ENCODE measurements around the gene DERA.
"Not testable (repeated sequence)": the region's sequence is repeated elsewhere in the genome, so short reads cannot be mapped to it uniquely, and the experiment has no call there.

DERA gene

DNA sequence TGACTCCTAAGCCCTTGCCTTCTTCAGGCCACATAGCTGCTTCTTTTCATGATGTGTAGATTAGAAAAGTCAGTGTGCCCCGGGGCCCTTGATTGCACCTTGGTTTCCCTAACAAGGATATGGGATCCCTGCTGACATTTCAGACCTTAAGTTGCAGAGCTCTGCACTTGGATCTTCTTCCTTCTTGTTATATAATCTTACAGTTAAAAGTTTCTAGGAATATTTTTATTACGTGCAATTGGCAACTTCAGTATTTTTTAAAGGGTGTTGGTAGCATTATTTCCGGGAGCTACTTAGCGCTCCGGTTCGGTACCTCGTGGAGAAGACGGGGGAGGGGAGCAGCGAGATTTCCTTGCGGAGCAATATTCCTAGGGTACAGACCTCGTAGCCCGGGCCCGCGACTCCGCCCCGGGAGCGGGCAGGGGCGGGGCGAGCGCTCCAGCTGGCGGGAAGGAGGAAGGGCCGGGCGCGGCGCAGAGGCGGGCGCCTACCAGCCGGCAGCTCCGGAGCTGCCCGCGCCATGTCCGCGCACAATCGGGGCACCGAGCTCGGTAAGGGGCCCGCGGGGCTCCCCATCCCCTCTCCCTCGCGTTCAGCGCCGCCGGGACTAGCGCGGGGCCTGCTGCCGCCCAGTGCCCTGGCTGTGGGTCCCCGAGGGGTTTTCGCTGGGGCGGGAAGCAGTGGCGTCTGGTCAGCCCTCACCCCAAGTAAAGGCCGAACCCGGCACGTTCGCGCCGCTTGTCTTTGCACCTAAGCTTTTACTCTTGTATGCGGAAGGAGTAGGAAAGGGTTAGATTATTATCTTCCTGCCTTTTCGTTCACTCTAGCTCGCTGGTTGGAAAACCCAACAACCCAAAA lies at the start of gene DERA:
Gene DERA (plus strand): TSS at position 469 of the 858 bp plus-strand sequence. CDS start 52 bp downstream, at position 521.
- peak; percentile 39 for DNase-seq

DNA sequence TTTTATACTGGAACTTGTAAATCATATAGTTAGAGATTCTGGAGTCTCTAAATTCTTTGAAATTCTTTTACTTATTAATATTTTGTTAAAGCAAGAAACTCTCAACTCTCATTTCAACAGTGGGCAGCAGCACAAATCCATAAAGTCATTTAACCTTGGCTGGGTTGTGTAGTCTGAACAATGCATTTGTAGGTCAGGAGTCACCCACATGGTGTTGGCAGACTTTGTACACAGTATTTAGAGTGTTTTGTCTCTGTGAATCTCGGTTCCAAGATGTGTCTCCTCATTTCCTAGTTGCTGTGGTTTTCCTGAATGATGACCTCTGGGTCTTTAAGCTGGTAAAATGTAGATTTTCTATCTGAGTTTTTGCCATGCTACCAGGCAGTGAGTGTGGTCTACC lies 49.7 kb upstream of the DERA start:
- DNase-seq = no peak

DNA sequence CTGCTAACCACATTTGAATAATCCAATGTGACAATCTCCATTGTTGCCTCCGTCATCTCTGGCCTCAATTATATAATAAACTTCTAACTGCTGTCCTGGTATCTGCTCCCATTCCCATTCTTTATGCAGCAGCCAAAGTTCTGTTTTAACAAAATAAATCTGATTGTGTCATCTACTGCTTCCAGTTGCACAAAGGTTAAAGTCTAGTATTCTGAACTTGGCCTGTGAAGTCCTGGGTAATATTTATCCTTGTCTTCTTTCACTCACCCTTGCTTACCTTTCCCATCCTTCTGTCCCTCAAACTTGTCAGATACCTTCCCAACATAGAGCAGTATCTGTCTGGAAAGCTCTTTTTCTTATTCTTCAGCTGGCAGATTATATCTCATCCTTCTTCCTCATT lies 48.3 kb upstream of the DERA start:
- no peak for DNase-seq

DNA sequence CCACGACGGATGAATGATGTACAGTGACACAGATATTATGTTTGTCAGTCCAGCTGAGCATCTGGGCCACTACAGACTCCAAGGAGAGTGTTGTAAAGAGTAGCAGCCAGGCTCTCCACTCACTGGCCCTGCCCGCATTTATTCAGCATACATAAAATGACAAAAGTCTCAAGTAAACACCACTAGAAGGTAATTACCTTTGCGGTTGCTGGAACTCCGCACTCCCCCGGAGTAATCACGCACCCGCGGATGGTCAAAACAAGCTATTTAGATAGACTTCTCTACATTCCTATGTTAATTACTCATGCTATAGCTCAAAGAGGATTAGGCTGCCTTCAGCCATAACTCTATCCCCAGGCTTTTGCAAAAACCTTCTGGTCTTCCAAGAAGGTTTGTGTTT lies 47.8 kb upstream of the DERA start:
- no peak for DNase-seq

DNA sequence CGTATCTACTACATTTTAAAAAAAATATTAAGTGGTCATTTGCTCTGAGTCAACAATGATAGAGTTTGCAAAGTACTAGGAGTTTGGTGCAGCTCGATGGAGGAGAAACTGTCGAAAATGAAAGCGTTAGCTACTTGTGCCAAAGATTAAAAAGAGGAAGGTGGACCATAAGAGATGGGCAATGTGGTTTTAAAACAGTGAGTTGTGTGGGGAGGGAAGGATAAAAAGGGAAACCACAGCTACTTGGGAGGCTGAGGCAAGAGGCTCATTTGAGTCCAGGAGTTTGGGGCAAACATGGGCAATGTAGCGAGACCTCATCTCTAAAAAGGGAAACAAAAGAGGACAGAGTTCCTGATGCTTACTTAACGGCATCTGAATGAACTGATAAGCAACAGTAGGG lies 47.1 kb upstream of the DERA start:
- peak; percentile 78 for DNase-seq

DNA sequence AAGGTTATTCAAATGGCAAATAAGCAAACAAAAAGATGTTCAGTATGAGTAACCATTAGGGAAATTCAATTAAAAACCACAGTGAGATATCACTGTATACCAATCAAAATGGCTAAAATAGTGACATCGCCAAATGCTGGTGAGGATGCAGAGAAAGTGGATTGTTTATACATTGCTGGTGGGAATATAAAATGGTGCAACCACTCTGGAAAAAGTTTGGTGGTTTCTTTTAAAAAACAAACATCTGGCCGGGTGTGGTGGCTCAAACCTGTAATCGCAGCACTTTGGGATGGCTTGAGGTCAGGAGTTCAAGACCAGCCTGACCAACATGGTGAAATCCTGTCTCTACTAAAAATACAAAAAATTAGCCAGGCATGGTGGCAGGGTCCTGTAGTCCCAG lies 42.9 kb upstream of the DERA start:
- DNase-seq = no peak

DNA sequence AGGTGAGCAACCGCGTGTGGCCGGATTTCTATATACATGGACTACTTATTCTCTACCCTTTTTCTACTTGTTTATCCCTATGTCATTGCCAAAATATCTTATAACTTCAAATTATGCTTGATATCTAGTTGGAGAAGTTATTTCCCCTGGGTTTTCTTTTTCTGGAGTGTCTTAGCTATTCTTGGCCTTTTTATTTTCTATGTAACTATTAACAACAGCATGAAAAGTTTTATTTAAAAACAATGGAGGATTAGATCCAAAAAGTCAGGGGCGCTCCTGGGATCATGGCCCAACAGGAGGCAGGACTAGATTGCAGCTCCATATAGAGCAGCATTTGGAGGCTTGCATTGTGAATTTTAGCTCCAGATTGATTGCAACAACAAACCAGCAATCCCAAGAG lies 37.6 kb upstream of the DERA start:
- DNase-seq = no peak

DNA sequence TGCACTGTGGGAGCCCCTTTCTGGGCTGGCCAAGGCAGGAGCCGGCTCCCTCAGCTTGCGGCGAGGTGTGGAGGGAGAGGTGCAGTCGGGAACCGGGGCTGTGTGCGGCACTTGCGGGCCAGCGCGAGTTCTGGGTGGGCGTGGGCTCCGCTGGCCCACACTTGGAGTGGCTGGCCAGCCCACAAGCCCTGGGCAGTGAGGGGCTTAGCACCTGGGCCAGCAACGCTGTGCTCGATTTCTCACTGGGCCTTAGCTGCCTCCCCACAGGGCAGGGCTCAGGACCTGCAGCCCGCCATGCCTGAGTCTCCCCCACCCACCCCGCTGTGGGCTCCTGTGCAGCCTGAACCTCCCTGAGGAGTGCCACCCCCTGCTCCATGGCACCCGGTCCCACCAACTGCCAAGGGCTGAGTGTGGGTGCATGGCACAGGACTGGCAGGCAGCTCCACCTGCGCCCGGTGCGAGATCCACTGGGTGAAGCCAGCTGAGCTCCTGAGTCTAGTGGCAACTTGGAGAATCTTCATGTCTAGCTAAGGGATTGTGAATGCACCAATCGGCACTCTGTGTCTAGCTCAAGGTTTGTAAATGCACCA lies 36.5 kb upstream of the DERA start:
- not testable (repeated sequence) for DNase-seq

DNA sequence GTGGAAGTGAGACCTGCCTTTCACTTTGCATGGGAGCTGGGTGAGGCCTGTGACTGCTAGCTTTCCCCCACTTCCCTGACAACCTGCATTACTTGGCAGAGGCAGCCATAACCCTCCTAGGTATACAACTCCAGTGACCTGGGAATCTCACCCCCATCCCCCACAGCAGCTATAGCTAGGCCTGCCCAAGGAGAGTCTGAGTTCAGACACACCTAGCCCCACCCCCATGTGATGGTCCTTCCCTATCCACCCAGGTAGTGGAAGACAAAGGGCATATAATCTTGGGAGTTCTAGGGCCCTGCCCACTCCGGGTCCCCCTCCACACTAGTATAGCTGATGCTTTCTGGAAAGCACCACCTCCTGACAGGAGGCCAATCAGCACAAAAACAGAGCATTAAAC lies 35.3 kb upstream of the DERA start:
- no peak for DNase-seq

DNA sequence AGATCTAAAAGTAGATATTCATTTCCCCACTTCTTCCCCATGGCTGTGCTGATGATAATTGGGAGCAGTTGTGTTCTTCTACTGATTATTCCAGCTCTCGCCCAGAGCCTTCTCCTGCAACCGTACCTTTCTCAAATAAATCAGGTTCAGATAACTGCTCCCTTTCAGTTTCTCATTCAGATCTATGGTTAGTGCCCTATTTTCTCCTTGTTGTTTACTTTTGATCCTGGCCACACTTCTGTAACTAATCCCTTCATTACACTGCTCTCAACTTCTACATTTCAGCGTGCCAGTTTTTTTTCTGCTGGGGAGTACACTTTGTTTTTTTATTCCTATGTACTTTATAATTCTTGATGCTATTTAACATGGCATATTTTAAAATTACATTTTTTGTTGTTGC lies 31.7 kb upstream of the DERA start:
- DNase-seq = no peak

DNA sequence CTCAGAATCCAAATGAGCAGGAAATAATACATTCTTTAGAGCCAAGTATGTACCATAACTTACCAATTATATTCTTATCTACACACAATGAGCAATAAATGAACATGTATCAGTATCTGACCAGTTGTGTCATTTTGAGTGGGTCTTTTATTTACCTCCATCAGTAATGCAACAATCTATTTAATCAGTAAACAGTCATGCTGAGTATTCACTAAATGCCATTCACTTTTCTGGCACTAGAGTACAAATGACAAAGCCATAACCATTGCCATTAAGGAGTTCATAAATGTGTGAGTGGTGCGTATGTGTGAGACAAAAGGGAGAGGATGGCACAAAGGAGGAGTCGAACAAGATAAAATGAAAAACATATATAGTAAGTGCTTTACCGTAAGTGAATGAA lies 30.4 kb upstream of the DERA start:
- no peak for DNase-seq

DNA sequence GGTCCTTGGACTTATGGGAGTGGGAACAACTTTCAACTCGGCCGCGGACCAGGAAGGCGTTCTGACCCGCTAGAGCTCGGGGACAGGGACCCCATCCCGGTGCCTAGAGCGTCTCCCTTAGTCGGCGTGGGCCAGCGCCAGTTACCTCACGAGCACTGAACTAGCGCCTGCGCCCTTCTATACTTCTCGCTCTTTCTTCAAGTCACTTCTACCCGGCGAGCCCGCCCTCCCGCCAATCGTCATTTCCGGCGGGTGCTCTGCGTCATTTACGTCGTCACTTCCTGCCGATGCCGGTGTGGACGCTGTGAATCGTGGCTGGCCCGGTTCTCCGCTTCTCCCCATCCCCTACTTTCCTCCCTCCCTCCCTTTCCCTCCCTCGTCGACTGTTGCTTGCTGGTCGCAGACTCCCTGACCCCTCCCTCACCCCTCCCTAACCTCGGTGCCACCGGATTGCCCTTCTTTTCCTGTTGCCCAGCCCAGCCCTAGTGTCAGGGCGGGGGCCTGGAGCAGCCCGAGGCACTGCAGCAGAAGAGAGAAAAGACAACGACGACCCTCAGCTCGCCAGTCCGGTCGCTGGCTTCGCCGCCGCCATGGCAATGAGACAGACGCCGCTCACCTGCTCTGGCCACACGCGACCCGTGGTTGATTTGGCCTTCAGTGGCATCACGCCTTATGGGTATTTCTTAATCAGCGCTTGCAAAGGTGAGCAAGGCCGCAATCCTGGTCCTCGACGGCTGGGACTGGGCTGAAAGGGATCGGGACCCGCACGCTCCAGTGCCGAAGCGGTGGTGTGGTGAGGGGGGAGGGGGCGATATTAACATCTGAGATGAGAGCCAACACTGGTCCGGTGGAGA lies 28.8 kb upstream of the DERA start, which contains the start of gene STRAP:
Gene STRAP (plus strand): TSS at position 270 of the 854 bp plus-strand sequence. CDS start 321 bp downstream, at position 591.
- peak; percentile 83 for DNase-seq

DNA sequence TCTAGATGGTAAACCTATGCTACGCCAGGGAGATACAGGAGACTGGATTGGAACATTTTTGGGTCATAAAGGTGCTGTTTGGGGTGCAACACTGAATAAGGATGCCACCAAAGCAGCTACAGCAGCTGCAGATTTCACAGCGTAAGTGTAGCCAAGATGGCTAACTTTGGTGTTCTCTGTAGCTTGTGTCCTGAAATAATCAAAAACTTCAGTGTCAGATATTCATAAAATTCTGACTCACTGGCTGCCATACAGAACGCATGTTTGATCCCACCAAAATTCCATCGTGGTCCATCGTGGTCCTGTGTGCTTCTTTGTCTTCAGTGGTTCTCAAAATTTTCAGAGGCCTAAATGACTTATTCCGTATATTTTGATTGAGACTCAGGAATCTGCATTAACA lies 27.6 kb upstream of the DERA start:
- DNase-seq = no peak

DNA sequence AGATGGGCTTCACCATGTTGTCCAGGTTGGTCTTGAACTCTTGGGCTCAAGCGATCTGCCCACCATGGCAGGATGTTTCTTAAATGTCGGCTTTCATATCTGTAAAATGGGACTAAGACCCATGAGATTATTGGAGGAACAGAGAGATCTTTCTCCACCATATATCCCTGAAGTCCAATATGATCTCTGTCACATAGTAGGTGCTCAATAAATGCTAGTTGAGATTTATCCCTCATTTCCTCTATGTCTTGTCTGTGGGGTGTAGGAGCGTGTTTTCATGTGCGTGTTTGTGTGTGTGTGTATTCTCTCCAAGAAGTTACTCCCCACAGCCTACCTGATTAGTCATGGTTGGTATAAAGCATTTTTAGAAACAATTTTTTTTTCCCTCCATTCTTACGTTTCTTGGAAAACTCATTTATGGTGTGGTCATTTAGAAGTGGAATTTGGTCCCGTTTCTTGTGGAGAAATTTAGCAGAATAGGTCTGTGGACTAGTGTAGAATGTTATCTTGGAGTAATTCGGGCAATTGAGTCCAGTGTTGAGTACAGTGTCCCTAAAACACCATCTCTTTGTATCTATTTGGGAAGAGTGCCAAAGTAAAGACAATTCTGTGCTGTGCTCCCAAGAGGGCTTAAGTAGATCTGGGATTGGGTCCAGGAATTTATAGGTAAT lies 24.6 kb upstream of the DERA start:
- DNase-seq = no peak

DNA sequence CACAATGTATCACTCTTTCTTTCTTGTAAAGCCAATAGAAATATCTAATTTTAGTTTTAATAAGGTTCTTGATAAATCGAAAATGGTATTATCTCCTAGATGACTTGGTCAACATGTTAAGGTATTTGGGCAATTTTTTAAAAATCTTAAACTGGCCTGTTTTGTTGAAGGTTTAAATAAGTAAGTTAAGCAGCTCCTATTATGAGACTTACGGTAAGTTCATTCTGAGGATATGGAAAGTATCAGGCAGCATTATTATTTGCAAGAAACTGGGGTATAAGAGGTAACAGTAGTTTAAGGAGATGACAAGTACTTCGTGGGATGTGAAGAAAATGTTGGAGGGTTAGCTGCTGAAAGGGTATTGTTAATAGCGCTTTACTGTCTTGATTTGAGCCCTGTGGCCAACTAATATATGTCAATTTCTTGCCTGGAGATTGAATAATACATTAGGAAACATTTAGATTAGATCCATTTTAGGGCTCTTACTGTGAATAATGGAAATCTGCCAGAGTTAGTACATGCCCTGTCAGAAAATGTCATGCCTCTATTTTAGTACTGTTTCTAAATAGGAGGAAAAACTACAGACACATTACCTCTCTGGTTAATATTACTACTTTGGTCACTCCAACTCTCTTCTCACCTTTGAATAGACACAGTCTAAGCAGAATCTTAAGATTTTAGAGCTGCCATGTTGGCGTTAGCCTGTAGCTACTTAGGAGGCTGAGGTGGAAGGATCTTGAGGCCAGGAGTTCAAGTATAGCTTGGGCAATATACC lies 23.9 kb upstream of the DERA start:
- no peak for DNase-seq

DNA sequence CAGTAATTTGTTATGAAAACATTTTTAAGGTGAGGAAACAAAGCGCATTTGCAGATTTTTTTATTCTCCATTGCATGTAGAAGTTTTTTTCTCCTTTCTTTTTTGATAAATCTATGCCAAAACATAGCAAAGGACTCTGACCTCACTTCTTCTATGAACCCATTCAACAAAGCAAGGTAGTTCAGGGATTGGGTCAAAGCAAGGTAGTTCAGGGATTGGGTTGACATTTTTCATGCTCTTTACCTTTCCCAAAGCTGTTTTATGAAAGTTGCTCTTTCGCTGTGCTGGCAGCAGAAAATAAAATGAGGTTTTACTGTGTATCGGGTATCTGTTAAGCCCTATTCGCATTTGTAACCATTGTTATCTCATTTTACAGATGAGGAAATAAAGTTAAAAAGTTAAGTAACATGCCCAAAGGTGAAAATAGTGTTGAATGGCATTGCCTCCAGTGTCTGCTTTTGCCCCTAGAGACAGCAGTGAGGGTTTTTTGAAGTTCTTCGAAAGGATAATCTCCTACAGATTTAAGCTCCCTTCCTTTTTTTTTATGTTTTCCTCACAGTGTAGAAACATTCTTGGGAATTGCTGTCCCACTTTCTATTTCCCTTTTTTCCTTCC lies 18.4 kb upstream of the DERA start:
- DNase-seq = no peak

DNA sequence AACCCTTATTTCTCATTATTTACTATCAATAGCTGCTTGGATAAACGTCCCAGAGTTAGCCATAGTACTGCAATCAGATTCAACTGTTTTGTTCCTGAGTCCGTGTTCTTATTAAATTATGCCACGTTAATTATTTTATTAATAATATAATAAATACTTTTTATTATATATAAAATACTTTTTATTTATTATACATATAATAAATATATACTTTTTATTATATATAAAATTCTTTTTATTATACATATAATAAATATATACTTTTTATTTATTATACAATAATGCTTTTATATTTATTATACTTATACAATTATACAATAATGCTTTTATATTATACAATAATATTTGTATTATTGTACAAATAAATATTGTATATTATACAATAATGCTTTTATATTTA lies 17.9 kb upstream of the DERA start:
- no peak for DNase-seq

DNA sequence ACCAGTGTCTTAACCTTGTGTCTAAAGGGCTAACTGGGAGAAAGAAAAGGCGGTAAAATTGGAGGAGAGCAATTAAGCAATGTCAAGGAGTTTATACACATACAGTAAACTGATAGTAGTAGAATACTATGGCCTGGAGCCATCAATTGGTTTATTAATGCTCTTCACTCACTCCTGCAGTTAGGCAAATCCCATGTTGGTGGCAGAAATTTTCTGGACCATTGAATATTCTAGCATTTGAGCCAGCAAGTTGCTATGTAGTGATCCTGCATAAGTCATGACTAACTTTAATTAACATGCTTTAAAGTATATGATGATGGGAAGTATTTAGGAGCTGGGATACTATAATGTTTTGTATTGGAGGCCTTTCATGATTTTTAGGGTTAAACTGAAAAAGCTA lies 14.3 kb upstream of the DERA start:
- DNase-seq = no peak

DNA sequence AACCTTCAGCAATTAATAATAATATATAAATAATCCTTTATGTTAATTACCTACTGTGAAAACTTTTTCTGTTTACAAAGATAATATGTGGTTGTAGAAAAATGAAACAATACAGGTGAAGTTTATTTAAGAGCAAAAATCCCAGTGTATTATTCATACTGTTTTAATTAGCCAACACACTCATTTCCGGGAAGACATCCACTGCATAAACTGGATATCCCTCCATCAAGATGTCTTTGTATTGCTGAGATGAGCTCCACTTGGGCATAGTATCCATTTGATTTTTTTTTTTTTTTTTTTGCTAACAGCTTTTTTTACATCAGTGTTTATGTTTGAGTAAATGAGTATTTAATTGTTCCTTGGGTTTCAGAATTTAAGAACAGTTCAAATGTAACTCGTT lies 13.7 kb upstream of the DERA start:
- DNase-seq = no peak

DNA sequence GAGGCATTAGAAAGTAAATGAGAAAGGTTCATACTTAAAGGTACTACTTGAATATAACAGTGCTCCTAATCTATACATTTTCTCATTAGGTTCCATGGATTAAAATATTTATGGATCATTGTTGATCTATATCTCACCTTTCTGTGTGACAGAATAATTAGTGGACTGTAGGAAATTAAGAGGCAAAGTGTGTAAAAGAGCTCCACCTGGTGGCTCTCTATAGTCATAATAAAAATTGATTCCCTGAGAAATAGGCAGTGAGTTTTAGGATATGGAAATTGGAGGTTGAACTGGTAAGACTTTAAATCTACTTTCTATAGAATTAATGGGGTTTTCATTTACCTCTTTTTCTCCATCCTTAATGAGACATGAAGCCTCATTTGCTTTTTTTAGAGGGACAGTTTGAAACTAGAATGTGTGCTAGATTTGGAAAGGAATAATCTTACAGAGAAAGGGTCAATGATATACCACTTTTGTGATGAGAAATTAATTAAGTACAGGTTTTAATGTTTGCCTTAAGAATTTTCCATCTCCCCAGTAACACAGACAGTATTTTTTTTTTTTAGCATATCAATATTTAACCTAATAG lies 11.8 kb upstream of the DERA start:
- DNase-seq = no peak

DNA sequence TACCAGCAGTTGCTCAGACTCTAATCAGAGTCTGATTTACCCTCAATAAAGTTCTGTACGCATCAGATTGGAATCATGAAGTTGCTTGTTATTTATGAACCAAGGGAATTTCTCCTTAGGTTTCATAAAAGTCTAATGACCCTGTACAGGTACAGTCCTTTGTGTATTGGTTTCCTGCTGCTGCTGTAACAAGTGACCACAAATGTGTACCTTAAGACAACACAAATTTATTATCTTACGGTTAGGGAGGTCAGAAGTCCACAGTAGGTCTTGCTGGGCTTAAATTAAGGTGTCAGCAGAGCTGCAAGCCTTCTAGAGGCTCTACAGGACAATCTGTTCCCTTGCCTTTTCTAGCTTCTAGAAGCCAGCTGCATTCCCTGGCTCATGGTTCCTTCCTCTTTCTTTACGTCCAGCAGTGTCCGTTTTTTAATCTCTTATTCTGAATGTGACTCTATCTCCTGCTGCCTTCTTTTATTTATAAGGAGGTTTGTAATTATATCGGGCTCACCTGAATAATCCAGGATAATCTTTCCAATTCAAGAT lies 6.7 kb upstream of the DERA start:
- DNase-seq = no peak
